Neuronal stem cell (in vitro differentiated cells): Measurements from ENCODE around the gene TMCC3.

ENCODE experiments used
- DNase-seq: peaks from one replicate; pipeline ENCODE4 v3.0.0-alpha.2; 2013; ENCODE audit warnings: low spot score
- H2AFZ ChIP-seq: one replicate; pipeline ENCODE4 v1.6.1; 2013; ENCODE audit warnings: mild to moderate bottlenecking, low read length, inconsistent platforms
- H2AK5ac ChIP-seq: 2 replicates; pipeline ENCODE4 v1.6.1; 2013; ENCODE audit warnings: low read depth, mild to moderate bottlenecking, inconsistent platforms, low read length, moderate library complexity, mixed read lengths
- H2BK120ac ChIP-seq: 2 replicates; pipeline ENCODE4 v1.6.1; 2013; ENCODE audit warnings: low read depth, mild to moderate bottlenecking, inconsistent platforms, low read length, moderate library complexity, mixed read lengths
- H2BK12ac ChIP-seq: one replicate; pipeline ENCODE4 v1.6.1; 2013; ENCODE audit warnings: low read length, inconsistent platforms
- H2BK15ac ChIP-seq: 2 replicates; pipeline ENCODE4 v1.6.1; 2013; ENCODE audit warnings: mild to moderate bottlenecking, low read length, inconsistent platforms, mixed read lengths
- H2BK5ac ChIP-seq: one replicate; pipeline ENCODE4 v1.6.1; 2013; ENCODE audit warnings: inconsistent platforms, mild to moderate bottlenecking, low read length, moderate library complexity
- H3K14ac ChIP-seq: one replicate; pipeline ENCODE4 v1.6.1; 2013; ENCODE audit warnings: low read length, inconsistent platforms
- H3K18ac ChIP-seq: 2 replicates; pipeline ENCODE4 v1.6.1; 2013; ENCODE audit warnings: low read length, inconsistent platforms
- H3K23ac ChIP-seq: 2 replicates; pipeline ENCODE4 v1.6.1; 2013; ENCODE audit warnings: low read depth, mild to moderate bottlenecking, mixed read lengths, low read length, inconsistent platforms; ENCODE audit not compliant: poor library complexity
- H3K27ac ChIP-seq: replicated peaks from 3 replicates; pipeline ENCODE4 v1.5.1; 2013; ENCODE audit warnings: low read length, inconsistent platforms
- H3K27me3 ChIP-seq, 3 experiments: 2 replicates each; pipeline ENCODE4 v1.6.1; 2013; ENCODE audit warnings: low read length in 3 of 3, mild to moderate bottlenecking in 2 of 3, inconsistent platforms in 1 of 3, low read depth in 1 of 3, mixed read lengths in 1 of 3, moderate library complexity in 1 of 3; ENCODE audit not compliant: control insufficient read depth in 3 of 3, insufficient read depth in 3 of 3
- H3K36me3 ChIP-seq, 2 donors: replicated peaks in 1 of 2; 2 replicates each; pipeline ENCODE4 v1.6.1; 2013; ENCODE audit warnings: low read length in 2 of 2; ENCODE audit not compliant: control insufficient read depth in 2 of 2, insufficient read depth in 2 of 2
- H3K4ac ChIP-seq: 2 replicates; pipeline ENCODE4 v1.6.1; 2013; ENCODE audit warnings: inconsistent platforms, mild to moderate bottlenecking, low read length, moderate library complexity
- H3K4me1 ChIP-seq, 2 donors: 1 replicate in 1 of 2; 2 replicates in 1 of 2; pipeline ENCODE4 v1.6.1; 2013; ENCODE audit warnings: low read length in 2 of 2, low read depth in 1 of 2; ENCODE audit not compliant: control insufficient read depth in 2 of 2, insufficient read depth in 1 of 2
- H3K4me2 ChIP-seq: one replicate; pipeline ENCODE4 v1.6.1; 2013; ENCODE audit warnings: mild to moderate bottlenecking, low read length, inconsistent platforms; ENCODE audit not compliant: insufficient read depth, poor library complexity, severe bottlenecking
- H3K4me3 ChIP-seq, 2 donors: 2 replicates each; pipeline ENCODE4 v1.5.1; 2013; ENCODE audit warnings: low read length in 2 of 2, mild to moderate bottlenecking in 2 of 2, inconsistent platforms in 1 of 2, moderate library complexity in 1 of 2
- H3K79me1 ChIP-seq: one replicate; pipeline ENCODE4 v1.6.1; 2013; ENCODE audit warnings: low read depth, mild to moderate bottlenecking, inconsistent platforms, low read length, moderate library complexity
- H3K9ac ChIP-seq: one replicate; pipeline ENCODE4 v1.6.1; 2013; ENCODE audit warnings: mild to moderate bottlenecking, low read depth, low read length, inconsistent platforms; ENCODE audit not compliant: poor library complexity
- H3K9me3 ChIP-seq, 2 donors: replicated peaks in 1 of 2; 2 replicates each; pipeline versions ENCODE3 to v1.6.1; 2013; ENCODE audit warnings: low read length in 2 of 2, mild to moderate bottlenecking in 2 of 2, inconsistent platforms in 1 of 2, low read depth in 1 of 2, mixed read lengths in 1 of 2, moderate library complexity in 1 of 2; ENCODE audit not compliant: control insufficient read depth in 2 of 2, insufficient read depth in 1 of 2
- H4K8ac ChIP-seq: one replicate; pipeline ENCODE4 v1.6.1; 2013; ENCODE audit warnings: low read depth, mild to moderate bottlenecking, inconsistent platforms, low read length, moderate library complexity
- H4K91ac ChIP-seq: one replicate; pipeline ENCODE4 v1.6.1; 2013; ENCODE audit warnings: low read length, low read depth, mild to moderate bottlenecking, inconsistent platforms; ENCODE audit not compliant: poor library complexity
- WGBS, 2 donors: extraction: QIAGEN DNeasy Blood & Tissue Kit; methylation state at CpG; one replicate each; pipeline ENCODE4 v1.1.7; 2013; ENCODE audit warnings: missing lambda C conversion rate in 2 of 2, mixed read lengths in 1 of 2; ENCODE audit not compliant: insufficient read length in 2 of 2, insufficient replicate concordance in 1 of 2; ENCODE audit errors: extremely low coverage in 2 of 2; 5-methylcytosine and 5-hydroxymethylcytosine counted together

TMCC3 gene

DNA sequence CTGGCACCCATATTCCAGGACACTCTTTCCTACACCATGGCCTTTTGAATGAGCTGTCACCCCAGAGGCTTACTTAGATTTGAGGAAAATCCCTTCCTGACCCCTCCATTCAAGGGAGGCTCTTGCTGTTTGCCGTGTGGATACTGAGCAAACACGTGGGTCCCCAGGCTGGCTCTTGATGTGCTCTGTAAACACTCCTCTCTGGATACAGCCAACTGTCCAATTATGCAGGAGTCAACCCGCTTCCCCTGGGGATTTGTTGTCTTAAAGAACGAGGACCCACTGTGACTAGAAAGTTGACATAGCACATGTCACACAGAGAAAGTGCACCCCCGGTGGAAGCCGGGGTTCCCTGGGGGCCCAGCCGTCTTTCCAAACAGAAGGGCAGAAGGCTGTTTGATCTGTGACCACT lies 114.8 kb downstream of the TMCC3 start:
- peak overlapping the region; percentile 4 for H2AK5ac ChIP-seq
- no peak overlapping the region for H3K4me3 ChIP-seq
- no peaks in the 10 kb centered on the region for H3K36me3 ChIP-seq
- no peaks in the 10 kb centered on the region for H3K79me1 ChIP-seq
- H2BK120ac ChIP-seq: no peak overlapping the region
- H2AFZ ChIP-seq: peak overlapping the region; percentile 66
- H3K14ac ChIP-seq: no peak overlapping the region
- no peak overlapping the region for H4K91ac ChIP-seq
- H3K4me2 ChIP-seq: no peak overlapping the region
- WGBS, 2 donors: no CpG with 5 or more reads among the region's 7 CpGs
- no peak overlapping the region for H3K9ac ChIP-seq
- H2BK5ac ChIP-seq: no peak overlapping the region
- peaks cover 12 to 15% of the 10 kb centered on the region in 2 donors for H3K4me1 ChIP-seq
- peaks cover 0 to 11% (median 0%) of the 10 kb centered on the region in 3 experiments for H3K27me3 ChIP-seq
- H3K9me3 ChIP-seq: no peaks in the 10 kb centered on the region
- H2BK15ac ChIP-seq: no peak overlapping the region
- H4K8ac ChIP-seq: no peak overlapping the region
- no peak for DNase-seq
- H3K27ac ChIP-seq: peak overlapping the region; percentile 27
- no peak overlapping the region for H2BK12ac ChIP-seq
- no peak overlapping the region for H3K4ac ChIP-seq
- H3K18ac ChIP-seq: no peak overlapping the region
- no peak overlapping the region for H3K23ac ChIP-seq

DNA sequence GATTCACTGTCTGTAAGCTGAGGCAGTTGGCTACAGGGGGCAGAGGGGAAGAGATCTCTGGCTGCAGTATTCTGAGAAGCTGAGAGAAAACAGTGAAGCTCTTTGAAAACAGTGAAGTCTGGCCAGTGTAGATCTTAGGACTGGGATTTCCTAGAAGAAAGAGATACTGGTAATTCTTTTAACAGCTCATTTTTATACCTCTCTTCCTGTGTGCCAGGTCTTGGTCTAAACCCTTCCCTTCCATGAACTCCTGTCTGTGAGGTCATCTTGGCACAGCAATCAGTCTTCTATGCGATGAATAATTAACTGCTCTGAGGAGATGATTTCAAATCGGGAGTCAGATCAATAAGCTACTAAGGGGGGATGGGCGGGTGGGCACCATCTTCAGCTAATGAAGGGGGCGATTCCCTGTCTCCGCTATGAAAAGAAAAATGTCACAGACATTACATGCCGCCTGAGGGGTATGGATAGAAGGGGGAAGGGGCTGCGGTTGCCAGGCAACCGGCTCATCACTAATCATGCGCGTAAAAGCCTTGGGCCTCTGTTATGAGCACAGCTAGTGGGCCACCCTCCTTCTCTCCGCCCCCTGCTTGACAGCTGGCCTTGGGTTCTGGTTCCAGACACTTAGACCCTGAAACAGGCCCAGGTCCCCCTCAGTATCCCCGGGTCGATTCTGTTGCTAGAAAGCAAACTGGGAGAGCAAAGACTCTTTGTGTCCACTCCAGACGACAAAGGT lies 115.4 kb downstream of the TMCC3 start:
- Histone ChIP-seq H3K79me1 (no peaks in the 10 kb centered on the region), H2BK15ac (no peak overlapping the region), H3K4ac (no peak overlapping the region), H3K14ac (no peak overlapping the region), H4K91ac (no peak overlapping the region), H3K9ac (no peak overlapping the region), H3K4me1 (peaks cover 12 to 15% of the 10 kb centered on the region in 2 donors), H3K4me3 (no peak overlapping the region), H2BK5ac (no peak overlapping the region), H2AK5ac (peak overlapping the region; percentile 4), H3K27ac (peak overlapping the region; percentile 27), H2AFZ (peak overlapping the region; percentile 66), H3K9me3 (no peaks in the 10 kb centered on the region), H3K27me3 (peaks cover 0 to 17% (median 0%) of the 10 kb centered on the region in 3 experiments), H3K36me3 (no peaks in the 10 kb centered on the region), H3K23ac (no peak overlapping the region), H2BK120ac (no peak overlapping the region), H2BK12ac (no peak overlapping the region), H3K18ac (no peak overlapping the region), H3K4me2 (no peak overlapping the region), H4K8ac (no peak overlapping the region)
- no CpG with 5 or more reads among the region's 14 CpGs for WGBS, 2 donors
- DNase-seq: peak; percentile 11

DNA sequence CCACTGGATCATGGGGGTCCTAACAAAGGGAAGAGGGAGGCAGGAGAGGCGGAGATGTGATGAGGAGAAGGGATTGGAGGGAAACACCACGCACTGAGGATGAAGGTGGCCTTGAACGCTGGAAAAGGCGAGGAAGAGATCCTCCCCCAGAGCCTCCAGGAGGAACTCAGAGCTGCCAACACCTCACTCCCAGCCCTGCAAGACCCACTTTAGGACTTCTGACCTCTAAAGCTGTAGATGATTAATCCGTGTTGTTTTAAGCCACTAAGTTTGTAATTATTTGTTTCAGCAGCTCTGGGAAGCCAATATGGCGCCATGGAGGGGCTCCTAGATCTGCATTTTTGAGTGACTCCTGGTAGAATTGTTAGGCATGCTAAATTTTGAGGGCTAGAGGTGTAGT lies 116.1 kb downstream of the TMCC3 start:
- no peak overlapping the region for H2AK5ac ChIP-seq
- no CpG with 5 or more reads among the region's 6 CpGs for WGBS, 2 donors
- H2AFZ ChIP-seq: peak overlapping the region; percentile 0

DNA sequence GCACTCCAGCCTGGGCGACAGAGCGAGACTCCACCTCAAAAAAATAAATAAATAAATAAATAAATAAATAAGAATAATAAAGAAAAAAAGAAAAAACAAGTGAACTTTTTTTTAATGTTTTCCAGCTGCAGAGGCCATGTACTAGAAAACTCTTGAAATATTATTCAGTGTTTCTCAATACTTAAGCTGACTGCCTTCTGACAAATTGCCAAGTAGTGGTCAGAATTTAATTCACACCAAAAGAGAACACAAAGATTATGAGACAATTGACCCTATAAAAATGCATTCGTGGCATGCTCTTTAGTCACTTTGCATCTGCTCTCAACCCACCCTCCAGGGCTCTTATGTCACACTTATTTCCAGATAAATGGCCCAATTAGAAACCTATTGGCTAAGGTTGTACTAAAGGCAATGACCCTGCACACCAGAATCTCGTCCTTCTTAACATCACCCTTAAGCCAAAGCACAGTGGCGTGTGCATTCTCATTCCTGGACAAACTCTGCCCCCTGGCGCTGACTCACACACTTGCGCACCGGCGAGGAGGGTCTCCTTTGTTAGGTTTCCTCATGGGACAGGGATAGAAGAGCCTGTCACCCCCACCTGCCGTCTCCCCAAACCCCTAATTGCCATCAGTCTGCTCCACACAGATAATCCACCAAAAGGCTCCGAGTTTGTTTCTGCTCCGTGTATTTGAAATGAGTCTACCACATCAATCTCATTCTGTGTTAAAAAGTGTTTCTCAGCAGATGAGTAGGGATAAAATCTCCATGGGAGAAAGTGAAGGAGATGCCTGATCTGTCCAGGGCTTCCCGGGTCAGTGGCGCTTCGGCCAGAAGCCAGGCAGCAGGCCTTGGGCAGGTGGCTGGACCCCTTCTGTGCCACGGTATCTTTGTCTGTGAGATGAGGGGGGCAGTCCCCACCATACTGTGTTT lies 117.6 kb downstream of the TMCC3 start:
- peak; percentile 76 for DNase-seq
- H3K23ac ChIP-seq: no peak overlapping the region
- H2AFZ ChIP-seq: peak overlapping the region; percentile 80
- no peak overlapping the region for H4K8ac ChIP-seq
- no peak overlapping the region for H3K9ac ChIP-seq
- peaks cover 12 to 15% of the 10 kb centered on the region in 2 donors for H3K4me1 ChIP-seq
- peaks cover 0 to 18% (median 0%) of the 10 kb centered on the region in 3 experiments for H3K27me3 ChIP-seq
- H3K79me1 ChIP-seq: no peaks in the 10 kb centered on the region
- peak overlapping the region; percentile 6 for H3K4ac ChIP-seq
- no peak overlapping the region for H2BK120ac ChIP-seq
- H3K36me3 ChIP-seq: no peaks in the 10 kb centered on the region
- H3K4me3 ChIP-seq: no peak overlapping the region
- no peaks in the 10 kb centered on the region for H3K9me3 ChIP-seq
- H2BK12ac ChIP-seq: no peak overlapping the region
- no CpG with 5 or more reads among the region's 16 CpGs for WGBS, 2 donors
- no peak overlapping the region for H3K27ac ChIP-seq
- peak overlapping the region; percentile 82 for H2AK5ac ChIP-seq
- H2BK5ac ChIP-seq: no peak overlapping the region
- no peak overlapping the region for H3K4me2 ChIP-seq
- no peak overlapping the region for H3K14ac ChIP-seq
- H2BK15ac ChIP-seq: peak overlapping the region; percentile 44
- no peak overlapping the region for H3K18ac ChIP-seq
- H4K91ac ChIP-seq: no peak overlapping the region

More for the DNA sequence above, 116.1 kb downstream of the TMCC3 start:
- Histone ChIP-seq H3K4me3 (no peak overlapping the region), H2BK15ac (no peak overlapping the region), H3K4me2 (no peak overlapping the region), H3K23ac (no peak overlapping the region), H2BK120ac (no peak overlapping the region), H3K9ac (no peak overlapping the region), H3K9me3 (no peaks in the 10 kb centered on the region), H3K14ac (no peak overlapping the region), H3K36me3 (no peaks in the 10 kb centered on the region), H3K18ac (no peak overlapping the region), H2BK5ac (no peak overlapping the region), H3K4me1 (peaks cover 12 to 15% of the 10 kb centered on the region in 2 donors), H2BK12ac (no peak overlapping the region), H3K27me3 (peaks cover 0 to 18% (median 0%) of the 10 kb centered on the region in 3 experiments), H3K4ac (no peak overlapping the region), H4K8ac (no peak overlapping the region), H4K91ac (no peak overlapping the region), H3K79me1 (no peaks in the 10 kb centered on the region), H3K27ac (no peak overlapping the region)
- no peak for DNase-seq
